GM18517 (cell line): ENCODE results near the gene B3GALT6.

ENCODE experiments used
- ATAC-seq: cut with Tn5 transposase; IDR thresholded peaks from one replicate; pipeline ENCODE4 v1.9.1; 2021; ENCODE audit warnings: mild to moderate bottlenecking, moderate library complexity; ENCODE audit not compliant: unreplicated experiment

The B3GALT6 gene

DNA sequence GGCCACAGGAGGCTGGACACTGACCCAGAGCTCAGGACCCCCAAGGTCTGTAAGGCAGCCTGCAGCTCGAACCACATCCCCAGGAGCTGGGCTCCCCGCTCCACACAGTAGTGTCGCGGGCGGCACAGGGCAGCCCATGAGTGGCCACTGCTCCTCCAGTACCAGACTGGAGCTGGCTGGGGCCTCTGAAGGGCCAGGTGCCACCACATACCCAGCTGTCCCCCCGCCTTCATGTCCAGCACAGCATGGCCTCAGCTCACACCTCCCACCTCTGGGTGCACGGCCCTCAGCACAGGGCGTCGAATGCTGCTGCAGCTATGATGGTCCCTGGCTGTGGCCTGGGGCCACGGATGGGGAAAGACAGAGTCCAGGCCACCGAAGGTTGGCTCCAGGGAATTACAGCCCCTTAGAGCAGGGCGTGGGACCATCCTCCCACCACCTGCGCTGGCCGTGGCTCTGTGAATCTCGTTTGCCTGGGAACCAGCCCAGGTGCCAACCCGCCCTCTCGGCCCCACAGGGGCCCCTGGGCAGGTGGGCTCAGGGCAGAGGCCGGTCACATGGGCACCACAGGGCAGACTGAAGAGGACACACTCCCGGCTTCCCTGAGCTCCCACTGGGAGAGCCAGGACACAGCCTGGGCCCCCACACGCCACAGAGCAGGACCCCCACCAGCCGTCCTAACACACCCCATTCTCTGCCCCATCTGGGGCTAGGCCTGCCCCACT lies 16.0 kb upstream of the B3GALT6 start:
- no peak for ATAC-seq

DNA sequence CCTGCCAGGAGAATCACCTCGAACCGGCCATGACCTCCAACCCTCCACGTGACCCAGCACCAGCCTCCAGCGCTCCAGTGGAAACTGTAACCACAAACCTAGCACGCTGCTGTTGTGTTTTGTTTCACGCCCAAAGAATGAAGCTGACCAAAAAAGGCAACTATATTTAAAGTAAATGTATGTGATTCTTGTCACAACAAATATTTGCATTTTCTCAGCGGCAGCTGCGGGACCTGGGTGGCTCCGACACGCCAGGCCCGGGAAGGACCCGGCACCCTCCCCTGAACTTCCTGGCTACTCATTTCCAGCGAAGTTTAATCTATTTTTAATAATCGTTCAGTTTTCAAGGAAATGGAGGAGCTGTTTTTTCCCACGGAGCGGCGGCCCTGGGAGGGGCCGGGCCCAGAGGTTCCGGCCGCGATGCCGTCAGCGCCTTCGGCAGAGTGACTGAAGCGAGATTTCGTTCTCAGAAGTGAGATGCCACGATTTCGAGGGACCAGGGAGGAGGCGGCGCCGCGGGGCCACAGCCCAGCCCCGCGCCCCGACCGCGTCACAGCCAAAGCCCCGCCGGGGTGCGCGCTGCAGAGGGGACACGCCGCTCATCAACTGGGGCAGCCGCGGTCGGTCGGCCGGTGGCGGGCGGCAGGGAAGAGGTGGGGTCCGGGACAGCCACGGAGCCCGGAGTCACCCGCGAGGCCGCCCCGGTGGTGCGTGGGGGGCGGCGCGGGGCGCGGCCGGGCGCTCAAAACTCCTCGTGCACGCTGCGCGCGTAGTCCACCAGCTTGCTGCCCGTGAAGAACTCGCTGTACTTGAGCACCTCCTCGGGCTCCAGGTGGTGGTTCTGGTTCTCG lies 15.0 kb upstream of the B3GALT6 start:
- no peak for ATAC-seq

DNA sequence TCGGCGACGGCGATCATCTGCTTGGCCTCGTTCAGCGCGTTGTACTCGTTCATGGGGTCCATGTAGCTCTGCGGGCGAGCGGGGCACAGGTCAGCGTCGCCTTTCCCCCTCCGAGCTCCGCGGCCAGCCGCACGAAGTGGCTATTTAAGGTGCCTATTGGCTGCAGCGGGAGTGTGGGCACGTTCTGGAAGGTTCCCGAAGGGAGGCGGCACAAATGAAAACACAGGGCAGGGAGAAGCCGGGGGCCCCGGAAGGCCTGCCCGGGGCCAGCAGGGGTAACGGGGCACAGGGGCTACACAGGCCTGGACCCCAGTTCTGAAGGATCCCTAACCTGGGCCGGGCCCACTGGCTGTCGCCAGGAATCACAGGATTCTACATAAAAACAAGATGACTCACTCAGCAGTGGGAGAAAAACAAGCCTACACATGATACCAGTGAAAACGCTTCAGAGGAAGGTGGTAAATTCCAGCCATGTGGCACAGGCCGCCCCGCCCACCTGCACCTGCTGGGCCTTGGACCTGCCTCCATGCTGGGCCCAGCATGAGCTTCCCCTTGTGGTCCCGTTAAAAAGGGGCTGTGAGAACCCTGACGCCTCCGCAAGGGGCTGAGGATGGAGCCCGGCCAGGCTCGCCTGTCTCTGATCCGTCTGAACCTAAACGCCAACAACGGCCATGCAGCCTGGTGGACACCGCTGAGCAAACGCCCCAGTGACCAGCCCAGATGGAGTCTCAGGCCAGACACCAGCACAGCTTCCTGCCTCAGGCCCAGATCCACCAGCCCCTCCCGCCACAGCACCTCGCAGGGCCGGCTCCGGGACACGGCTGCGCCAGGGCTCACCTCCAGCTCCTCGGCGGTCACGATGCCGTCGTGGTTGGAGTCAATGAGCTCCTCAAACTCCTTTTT lies 14.2 kb upstream of the B3GALT6 start:
- ATAC-seq: no peak

DNA sequence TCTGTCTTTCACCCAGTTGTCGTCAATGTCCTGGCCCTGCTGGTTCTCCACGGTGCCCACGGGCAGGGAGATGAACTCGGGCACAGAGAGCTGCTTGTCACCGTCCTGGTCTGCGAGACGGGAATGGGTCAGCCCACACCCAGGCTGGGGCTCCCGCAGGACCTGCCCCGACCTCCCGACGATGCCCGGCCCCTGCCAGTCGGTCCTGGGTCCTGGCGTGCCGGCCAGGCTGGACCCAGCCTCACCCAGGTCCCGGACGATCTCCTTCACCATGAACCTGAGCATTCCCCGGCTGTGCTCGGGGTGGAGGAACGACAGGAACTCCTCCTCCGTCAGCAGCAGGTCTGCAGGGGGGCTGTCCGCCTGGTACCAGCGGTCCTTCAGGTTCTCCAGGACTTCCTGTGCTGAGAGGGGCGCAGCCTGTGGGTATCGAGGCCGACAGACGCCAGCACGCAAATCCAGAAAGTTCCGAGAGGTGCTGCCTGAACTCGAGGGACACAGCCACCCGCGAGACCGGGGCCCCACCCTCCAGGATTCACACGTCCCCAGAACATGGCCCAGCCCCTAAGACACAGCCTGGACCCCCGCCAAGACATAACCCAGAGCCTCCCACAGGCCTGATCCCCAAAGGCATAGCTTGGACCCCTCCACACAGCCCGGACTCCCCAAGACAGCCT lies 13.4 kb upstream of the B3GALT6 start:
- ATAC-seq: no peak

DNA sequence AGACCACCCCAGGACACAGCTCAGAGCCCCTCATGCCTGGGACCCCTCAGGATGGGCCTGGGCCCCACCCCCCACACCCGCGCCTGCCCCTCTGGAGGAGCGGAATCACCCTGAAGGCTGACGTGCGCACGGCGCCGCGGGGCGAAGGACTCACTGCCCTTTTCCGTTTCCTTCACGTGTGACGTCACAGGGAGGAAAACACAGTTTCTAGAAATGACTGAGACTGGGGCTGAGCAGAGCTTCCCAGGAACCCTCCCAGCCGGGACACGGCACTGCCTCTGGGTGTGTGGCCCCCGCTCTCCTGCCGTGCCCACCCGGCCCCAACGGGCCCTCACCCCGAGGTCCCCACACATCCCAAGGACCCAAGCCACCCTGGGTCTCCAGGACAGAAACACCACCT lies 12.7 kb upstream of the B3GALT6 start:
- ATAC-seq: no peak

DNA sequence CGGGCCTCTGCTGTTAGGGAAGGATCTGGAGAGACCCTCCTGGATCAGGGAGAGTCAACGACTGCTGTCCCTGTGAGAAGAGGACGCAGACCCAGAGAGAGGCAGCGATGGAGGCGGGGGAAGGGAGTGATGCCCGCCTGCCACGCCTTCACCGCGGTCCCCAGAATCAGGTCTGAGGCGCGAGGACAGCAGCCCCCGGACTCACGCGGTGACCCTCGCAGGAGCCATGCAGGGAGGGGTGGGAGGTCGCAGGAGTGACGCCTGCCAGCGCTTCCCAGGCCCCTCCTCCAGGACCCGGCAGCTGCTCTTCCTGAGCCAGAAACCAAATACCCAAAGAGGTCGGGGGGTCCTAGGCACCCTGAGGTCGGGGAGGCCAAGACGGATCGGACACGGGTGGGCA lies 11.8 kb upstream of the B3GALT6 start:
- ATAC-seq: no peak

DNA sequence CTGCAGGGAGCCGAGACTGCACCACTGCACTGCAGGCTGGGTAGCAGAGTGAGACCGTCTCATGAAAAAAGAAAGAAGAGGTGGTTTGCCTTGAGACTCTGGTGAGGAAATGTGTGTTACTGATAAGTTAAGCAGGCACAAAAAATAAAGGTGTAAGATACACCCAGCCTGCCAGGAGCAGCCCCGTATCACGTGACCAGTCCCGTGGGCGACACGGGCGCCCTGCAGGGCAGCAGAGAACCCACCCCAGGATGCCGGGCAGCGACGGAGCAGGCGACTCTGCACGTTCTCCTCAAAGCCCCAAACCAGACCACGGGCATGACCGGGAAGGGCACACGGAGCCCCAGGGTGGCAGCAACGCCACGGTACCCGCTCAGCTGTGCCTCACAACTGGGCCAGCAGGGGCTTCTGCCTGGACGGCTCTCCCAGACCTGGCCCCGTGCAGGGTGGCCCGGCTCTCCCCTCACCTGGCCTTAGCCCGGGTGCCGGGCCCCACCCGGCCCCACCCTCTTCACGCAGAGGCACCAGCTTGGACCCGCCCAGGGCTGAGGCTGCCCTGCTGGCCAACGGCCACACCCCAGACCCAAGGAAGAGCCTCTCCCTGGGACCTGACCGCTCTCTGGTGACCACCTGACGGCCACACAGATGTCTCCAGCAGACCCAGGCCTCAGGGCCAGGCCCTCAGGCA lies 10.0 kb upstream of the B3GALT6 start:
- no peak for ATAC-seq

DNA sequence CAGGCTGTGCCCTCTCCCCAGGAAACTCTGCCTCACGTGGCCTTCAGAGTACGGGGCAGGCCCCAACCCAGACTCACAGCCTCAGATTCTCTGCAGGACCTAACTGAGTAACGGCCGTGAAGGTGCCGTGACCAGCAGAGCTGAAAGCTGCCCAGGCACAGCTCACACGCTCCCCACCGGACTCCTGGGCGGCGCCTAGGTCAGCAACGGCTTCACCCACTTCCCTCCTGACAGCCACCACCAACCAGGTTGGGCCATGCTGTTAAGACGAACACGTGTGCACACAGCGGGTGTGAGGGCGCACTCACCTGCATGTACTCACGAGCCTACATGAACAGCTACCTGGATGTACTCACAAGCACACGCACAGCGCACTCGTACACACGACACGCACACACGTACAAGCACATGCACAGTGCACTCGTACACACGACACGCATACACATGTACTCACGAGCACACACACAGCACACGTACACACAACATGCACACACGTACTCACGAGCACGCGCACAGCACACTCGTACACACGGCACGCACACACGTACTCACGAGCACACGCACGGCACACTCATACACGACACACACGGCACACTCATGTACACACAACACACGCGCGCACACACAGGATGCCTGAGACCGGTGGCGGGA lies 9.3 kb upstream of the B3GALT6 start:
- ATAC-seq: no peak

DNA sequence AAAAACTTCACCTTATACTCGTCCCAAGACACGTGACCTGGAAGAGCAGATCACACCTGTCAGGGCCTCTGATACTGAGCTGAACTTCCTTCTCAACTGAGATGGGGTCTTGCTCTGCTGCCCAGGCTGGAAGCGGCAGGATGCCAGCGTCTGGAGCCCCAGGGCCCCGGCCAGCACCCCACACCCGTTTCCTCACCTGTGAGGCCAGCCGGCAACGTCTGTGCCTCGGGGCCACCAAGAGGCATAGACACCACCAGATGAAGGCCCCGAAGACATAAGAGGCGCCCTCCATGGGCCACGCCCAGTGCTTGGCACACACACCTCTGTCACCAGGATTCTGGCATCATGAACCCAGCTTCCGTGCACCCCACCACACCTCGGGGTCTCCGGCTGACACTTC lies 8.7 kb upstream of the B3GALT6 start:
- ATAC-seq: no peak

DNA sequence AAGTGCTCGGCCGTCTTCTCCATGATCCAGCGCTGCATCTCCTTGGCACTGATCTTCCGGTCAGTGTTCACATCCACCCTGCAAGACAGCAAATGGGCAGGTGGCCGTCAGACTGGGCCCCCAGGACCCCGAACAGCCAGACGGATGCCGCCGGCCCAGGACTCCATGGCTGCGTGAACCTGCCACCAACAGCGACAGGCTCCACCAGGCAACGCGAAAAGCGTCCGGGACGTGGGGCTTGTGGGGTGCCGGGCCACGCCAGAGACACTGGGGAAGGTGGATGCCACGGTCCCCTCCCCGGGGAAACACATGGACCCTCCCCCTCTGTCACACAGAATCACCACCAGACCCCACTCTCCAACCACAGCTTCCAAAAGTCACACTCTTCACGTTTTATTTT lies 8.1 kb upstream of the B3GALT6 start:
- ATAC-seq: no peak

DNA sequence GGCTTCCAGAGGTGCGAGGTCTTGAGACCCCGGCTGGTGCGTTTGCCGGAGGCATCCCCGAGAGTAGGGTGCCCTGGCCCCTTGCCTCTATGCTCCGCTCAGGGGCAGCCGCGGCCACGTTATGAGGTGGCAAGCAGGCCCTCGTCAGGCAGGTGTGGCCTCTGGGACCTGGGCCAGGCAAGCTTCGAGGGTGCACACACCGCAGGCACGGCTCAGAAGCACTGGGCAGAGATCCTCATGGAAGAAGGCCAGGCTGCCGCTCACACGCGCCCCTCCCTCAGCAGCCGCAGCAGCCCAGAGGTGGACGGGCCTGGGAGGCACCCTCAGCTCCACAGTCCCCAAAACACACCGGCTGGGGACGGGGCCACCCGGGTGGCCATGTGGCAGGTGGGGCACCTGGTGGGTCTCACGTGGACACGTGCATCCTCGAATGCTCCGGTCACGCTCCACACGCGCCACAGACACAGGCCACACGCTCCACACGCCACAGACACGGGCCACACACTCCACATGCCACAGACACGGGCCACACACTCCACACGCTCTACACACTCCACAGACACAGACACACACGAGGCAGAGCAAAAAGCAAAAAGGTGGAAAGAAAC lies 6.7 kb upstream of the B3GALT6 start:
- ATAC-seq: no peak

DNA sequence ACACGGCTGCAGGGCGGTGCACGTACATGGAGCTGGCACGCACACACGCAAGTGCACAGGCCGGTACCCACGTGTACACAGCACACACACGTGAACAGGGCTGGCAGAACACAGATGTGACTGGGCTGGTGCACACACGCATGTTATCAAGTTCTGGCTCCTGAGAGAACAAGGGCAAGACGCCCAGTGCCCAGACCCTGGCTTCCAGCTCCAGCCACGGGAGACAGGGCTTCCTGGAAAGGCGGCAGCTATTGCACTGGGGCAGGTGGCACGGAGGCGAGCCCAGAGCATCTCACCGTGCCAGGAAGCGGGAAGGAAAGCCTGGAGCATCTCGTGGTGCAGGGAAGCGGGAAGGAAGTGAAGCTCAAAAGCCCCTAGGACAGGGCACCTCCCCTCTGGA lies 6.1 kb upstream of the B3GALT6 start:
- no peak for ATAC-seq

DNA sequence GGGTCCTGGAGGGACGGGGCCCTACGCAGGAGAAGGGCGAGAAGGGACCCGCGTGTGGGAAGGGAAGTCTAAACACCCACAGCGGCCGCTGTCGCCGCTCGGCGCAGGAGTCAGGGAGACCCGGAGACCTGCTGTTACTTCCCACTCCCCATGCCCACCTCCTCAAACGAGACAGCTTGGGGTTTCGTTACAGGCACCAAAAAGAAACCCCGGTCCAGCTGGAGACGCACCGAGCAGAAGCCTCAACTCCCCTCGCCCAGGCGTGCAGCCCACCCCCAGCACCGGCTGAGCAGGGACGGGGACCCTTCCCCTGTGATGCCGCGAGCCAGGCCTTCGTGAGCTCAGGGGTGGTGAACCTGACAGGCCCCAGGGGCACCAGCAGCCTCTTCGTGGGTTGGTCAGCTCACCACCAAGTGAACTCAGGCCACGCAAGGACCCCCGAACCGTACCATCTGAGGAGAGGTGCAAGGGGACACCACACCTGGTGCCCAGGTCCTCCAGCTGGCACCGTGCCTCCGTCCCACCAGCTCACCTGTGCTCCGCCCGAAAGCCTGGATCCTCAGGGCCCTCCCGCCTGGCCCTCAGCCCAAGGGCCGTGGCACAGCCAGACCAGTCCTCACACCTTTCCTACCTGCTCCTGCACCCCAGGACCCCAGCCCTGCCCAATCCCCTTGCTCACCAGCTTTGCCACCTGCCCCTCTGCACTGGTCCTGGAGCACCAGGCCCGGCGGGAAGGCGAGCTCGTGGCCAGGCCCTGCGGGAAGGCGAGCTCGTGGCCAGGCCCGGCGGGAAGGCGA lies 5.3 kb upstream of the B3GALT6 start:
- ATAC-seq: no peak

DNA sequence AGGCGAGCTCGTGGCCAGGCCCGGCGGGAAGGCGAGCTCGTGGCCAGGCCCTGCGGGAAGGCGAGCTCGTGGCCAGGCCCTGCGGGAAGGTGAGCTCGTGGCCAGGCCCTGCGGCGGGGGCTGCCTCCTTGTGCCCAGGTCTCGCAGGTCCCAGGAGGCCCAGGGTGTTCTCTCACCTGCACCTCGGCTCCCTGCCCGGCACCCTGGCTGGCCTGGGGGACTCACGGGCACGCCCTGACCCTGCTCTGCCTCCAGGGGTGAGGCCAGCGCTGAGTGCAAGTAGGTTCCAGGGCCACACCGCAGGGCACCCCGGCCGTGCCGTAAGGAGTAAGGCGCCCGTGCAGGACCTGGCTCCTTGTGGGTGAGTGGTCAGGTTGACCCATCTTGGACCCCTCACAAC lies 4.7 kb upstream of the B3GALT6 start:
- no peak for ATAC-seq

DNA sequence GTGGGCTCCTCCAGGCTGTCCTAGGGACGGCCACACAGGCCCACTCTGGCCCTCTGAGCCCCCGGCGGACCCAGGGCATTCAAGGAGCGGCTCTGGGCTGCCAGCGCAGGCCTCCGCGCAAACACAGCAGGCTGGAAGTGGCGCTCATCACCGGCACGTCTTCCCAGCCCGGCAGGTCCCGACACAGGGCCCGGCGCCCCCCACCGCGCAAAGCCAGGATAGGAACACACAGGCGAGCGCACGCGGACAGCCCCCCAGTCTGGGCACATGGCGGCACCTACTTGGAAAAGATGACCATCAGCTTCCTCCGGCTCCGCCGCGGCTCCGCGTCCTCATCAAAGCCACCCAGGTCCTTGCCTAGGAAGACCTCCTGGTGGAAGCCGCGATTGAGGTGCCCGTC lies 3.9 kb upstream of the B3GALT6 start:
- no peak for ATAC-seq

DNA sequence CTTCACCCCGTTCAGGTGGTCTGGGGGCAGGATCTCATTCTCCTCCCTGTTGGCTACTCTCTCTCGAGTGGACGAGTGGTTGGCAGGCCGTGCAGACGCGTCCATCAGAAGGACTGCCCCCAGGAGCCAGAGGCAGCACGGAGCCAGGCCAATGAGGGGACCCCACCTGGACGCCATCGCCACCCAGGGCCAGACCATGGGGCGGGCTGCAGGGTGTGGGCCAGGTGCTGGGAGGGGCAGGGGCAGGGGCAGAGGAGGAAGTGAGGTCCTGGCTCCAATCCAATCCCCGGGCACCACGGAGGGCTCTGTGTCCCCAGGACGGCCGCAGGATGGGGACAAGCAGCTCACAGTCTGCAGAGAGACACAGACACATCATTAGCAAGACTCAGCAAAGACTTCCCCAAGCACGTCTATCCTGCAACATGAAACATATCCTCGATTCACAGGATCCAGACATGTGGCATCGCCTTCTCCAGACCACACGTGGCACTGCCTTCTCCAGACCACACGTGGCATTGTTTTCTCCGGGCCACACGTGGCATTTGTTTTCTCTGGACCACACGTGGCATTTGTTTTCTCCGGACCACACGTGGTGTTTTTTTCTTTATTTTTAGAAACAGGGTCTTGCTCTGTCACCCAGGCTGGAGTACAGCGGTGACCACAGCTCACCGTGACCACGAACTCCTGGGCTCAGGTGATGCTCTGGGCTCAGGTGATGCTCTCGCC lies 3.3 kb upstream of the B3GALT6 start:
- no peak for ATAC-seq

DNA sequence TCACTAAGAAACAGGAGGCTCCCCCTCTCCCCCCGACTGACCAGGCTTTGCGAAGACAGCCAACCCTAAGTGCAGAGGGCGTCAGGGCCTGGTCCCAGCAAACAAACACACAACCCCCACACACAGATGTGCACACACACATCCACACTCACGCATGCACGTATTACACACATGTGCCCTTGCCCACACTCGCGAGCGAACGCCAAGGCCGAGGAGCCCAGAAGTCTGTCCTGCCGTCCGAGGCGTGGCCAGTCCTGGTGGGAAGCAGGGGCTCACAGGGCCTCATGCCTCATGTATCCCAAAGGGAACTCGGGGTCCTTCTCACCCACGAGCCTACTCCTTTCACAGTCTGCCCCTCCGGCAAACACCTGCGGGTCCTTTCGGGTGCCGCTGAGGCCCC lies 2.3 kb upstream of the B3GALT6 start:
- no peak for ATAC-seq
